Measurements from ENCODE around the gene RBCK1.

GRCh38 chr20:440148-440547 is 32.0 kb downstream of the RBCK1 start:
- no peak for TF ChIP-seq EZH2 (optimal IDR thresholded peaks at IDR 0.05; ENCODE audit: low read depth, low read length)
- TF ChIP-seq, protein P1, sequence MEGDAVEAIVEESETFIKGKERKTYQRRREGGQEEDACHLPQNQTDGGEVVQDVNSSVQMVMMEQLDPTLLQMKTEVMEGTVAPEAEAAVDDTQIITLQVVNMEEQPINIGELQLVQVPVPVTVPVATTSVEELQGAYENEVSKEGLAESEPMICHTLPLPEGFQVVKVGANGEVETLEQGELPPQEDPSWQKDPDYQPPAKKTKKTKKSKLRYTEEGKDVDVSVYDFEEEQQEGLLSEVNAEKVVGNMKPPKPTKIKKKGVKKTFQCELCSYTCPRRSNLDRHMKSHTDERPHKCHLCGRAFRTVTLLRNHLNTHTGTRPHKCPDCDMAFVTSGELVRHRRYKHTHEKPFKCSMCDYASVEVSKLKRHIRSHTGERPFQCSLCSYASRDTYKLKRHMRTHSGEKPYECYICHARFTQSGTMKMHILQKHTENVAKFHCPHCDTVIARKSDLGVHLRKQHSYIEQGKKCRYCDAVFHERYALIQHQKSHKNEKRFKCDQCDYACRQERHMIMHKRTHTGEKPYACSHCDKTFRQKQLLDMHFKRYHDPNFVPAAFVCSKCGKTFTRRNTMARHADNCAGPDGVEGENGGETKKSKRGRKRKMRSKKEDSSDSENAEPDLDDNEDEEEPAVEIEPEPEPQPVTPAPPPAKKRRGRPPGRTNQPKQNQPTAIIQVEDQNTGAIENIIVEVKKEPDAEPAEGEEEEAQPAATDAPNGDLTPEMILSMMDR (IDR thresholded peaks at IDR 0.05; ENCODE audit: low read length), result no peak
